BJ (cell line): Measurements from ENCODE around the gene PHTF2. TPM values are rescaled to one million over a fixed set of nuclear protein-coding genes. Genes with fewer than 3 reads are reported as not detected.

Experiments
- CTCF ChIA-PET: fragments of 350-600 bp; formaldehyde crosslinking; extraction: SDS; loops from one replicate; lab custom pipeline; 2021; ENCODE audit warnings: antibody characterized with exemption, inconsistent platforms; lab: Yijun Ruan, JAX
- POLR2A ChIA-PET: fragments of 300-600 bp; sonication (Branson Sonifier 250); formaldehyde crosslinking; extraction: SDS; loops from one replicate; lab custom pipeline; 2021; ENCODE audit warnings: antibody characterized with exemption; lab: Charles Lee
- DNase-seq: peaks from one replicate; pipeline ENCODE4 v3.0.0-alpha.2; 2011; ENCODE audit warnings: low read depth
- H3K27me3 ChIP-seq: 2 replicates; pipeline ENCODE4 v1.6.0; 2011; ENCODE audit warnings: low read length; ENCODE audit not compliant: control insufficient read depth, insufficient read depth
- H3K36me3 ChIP-seq: 2 replicates; pipeline ENCODE4 v1.5.1; 2011; ENCODE audit warnings: low read length; ENCODE audit not compliant: control insufficient read depth, insufficient read depth
- H3K4me3 ChIP-seq: 2 replicates; pipeline ENCODE4 v1.5.1; 2011; ENCODE audit warnings: low read depth, mild to moderate bottlenecking, control low read depth, low read length
- polyA plus RNA-seq: library from polyadenylated mRNA; depleted of rRNA; stranded (reverse); fragments of >200 nt; gene quantifications from 2 replicates; pipeline ENCODE4 v1.2.3, GENCODE V29; 2011
- TF ChIP-seq, protein P1 (sequence below): IDR thresholded peaks from 2 replicates; pipeline ENCODE4 v1.5.1; 2011; ENCODE audit warnings: low read depth, mild to moderate bottlenecking, control low read depth, inconsistent platforms, low read length, moderate library complexity; ENCODE audit not compliant: insufficient read depth

Gene PHTF2
- polyA plus RNA-seq, 1 experiment = 27.8 TPM

DNA sequence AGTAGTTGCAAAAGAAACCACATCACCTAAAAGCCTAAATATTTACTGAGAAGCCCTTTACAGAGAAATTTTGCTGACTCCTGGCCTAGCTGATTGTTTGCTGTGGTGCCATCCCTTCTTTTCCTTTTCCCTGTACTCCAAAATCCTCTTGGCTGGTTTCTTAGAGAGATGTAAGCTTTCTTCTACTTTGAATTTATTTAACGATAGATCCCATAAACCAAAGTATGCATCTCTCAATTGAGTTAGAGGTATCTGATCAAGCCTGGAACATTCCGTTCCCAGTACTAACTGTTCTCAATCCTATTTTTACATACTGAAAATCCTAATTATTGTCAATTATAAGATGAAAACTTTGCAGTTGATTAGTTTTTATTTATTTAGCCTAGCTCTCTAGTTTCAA is 6.6 kb upstream of the PHTF2 start:
- Histone ChIP-seq H3K27me3 (no peaks in the 10 kb centered on the region), H3K4me3 (no peak overlapping the region), H3K36me3 (no peaks in the 10 kb centered on the region)
- ChIA-PET CTCF (interaction anchor here (0.6 kb wide), 1 partner anchor 200 kb away, joined by 3 read pairs; no protein-coding TSS in a partner anchor), POLR2A (no interaction called here)
- TF ChIP-seq, protein P1, sequence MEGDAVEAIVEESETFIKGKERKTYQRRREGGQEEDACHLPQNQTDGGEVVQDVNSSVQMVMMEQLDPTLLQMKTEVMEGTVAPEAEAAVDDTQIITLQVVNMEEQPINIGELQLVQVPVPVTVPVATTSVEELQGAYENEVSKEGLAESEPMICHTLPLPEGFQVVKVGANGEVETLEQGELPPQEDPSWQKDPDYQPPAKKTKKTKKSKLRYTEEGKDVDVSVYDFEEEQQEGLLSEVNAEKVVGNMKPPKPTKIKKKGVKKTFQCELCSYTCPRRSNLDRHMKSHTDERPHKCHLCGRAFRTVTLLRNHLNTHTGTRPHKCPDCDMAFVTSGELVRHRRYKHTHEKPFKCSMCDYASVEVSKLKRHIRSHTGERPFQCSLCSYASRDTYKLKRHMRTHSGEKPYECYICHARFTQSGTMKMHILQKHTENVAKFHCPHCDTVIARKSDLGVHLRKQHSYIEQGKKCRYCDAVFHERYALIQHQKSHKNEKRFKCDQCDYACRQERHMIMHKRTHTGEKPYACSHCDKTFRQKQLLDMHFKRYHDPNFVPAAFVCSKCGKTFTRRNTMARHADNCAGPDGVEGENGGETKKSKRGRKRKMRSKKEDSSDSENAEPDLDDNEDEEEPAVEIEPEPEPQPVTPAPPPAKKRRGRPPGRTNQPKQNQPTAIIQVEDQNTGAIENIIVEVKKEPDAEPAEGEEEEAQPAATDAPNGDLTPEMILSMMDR = no peak
- DNase-seq = no peak

- no peak overlapping the region for H3K4me3 ChIP-seq
- POLR2A ChIA-PET = no interaction called here
- CTCF ChIA-PET = interaction anchor here (1.6 kb wide), 1 partner anchor 15 kb away, joined by 3 read pairs; no protein-coding TSS in a partner anchor
- no peaks in the 10 kb centered on the region for H3K36me3 ChIP-seq
- DNase-seq = no peak
- TF ChIP-seq, protein P1 = no peak
- no peaks in the 10 kb centered on the region for H3K27me3 ChIP-seq
These were observed 4.6 kb upstream of the PHTF2 start for GRCh38 chr7:77794000-77794399.

GRCh38 chr7:77796109-77796508 is 2.5 kb upstream of the PHTF2 start:
- no peak for DNase-seq
- ChIA-PET CTCF (interaction anchor here (0.9 kb wide), 1 partner anchor 37 kb away, joined by 4 read pairs; no protein-coding TSS in a partner anchor), POLR2A (no interaction called here)
- TF ChIP-seq, protein P1 = no peak
- no peaks in the 10 kb centered on the region for H3K27me3 ChIP-seq
- H3K36me3 ChIP-seq = no peaks in the 10 kb centered on the region
- no peak overlapping the region for H3K4me3 ChIP-seq

DNA sequence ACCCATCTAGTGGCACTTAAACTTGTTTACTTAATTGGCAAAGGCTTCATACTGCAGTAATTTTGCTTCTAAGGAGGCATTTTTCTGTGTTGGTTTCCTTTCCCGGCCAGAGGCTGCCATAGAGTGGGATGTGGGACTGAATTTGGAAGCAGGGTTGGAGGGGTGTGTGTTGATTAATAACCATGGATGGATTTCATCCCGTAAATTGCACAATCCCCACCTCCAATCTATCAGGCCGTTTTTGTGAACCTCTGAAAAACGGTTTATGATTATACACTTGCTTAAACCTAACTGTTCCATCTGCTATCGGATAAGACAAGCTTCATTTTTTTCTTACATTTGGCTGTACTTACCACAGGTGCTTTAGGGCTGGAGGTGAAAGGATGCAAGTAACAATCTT is 1.6 kb upstream of the PHTF2 start:
- POLR2A ChIA-PET = interaction anchor here (0.7 kb wide), 1 partner anchor 84 kb away, joined by 3 read pairs; no protein-coding TSS in a partner anchor

DNA sequence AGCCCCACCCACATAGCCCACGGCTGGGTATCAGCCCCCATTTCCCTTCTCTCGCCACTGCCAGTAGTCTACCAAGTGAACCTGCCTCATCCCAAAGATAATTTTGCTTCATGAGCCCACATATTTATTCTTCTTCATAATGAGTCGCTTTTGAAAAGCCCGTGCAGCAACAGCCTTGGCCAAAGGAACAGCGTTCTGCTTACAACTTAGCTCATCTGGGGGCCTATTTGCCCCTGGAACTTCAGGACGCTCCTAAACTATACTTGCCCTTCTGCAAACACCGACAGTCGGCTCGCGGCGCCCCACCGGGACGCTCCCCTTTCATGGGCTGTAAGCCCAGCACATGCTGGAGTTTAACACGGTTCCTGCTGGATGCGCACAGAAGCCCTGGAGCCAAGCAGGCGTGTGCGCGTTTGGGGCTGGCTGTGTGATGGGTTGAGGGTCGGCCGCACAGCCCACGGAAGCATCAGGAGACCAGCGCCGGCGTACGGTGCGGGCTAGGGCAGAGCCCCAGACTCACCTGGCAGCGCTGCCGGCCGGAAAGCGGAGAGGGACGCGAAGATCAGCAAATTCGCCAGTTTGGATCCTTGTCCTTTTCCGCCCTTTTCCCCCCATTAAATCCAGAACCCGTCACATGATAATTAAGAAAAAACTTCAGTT is 709 bp upstream of the PHTF2 start:
- peak overlapping the region; percentile 72 for H3K4me3 ChIP-seq
- POLR2A ChIA-PET = interaction anchor here (0.5 kb wide), 1 partner anchor 285 kb away, joined by 6 read pairs; no protein-coding TSS in a partner anchor
- TF ChIP-seq, protein P1 = no peak
- H3K36me3 ChIP-seq = no peaks in the 10 kb centered on the region
- H3K27me3 ChIP-seq = no peaks in the 10 kb centered on the region
- CTCF ChIA-PET = interaction anchor here (0.6 to 1.5 kb wide), 4 partner anchors 12 to 50 kb away, joined by 3 to 5 read pairs (median 4); no protein-coding TSS in a partner anchor
- DNase-seq = no peak

More for the DNA sequence above, 1.6 kb upstream of the PHTF2 start:
- no peaks in the 10 kb centered on the region for H3K36me3 ChIP-seq
- H3K27me3 ChIP-seq = no peaks in the 10 kb centered on the region
- H3K4me3 ChIP-seq = peak overlapping the region; percentile 72
- TF ChIP-seq, protein P1 = no peak
- no peak for DNase-seq
- CTCF ChIA-PET = no interaction called here
